GM12878 (cell line): Measurements from ENCODE around the gene TRPM6. TPM values are rescaled to one million over a fixed set of nuclear protein-coding genes. Genes with fewer than 3 reads are reported as not detected.

Experiments used
- CEBPZ ChIP-seq: fragments of 150-350 bp; IDR thresholded peaks from 2 replicates; pipeline ENCODE4 v1.6.1; 2016; ENCODE audit warnings: low read depth, low read length
- EED ChIP-seq: sonication (generic); IDR thresholded peaks from 2 replicates; pipeline ENCODE4 v1.6.1; 2016; ENCODE audit warnings: antibody characterized with exemption, low read depth
- IKZF1 ChIP-seq: fragments of 450-650 bp; conservative IDR thresholded peaks from 2 replicates; pipeline ENCODE4 v1.6.1; 2017; ENCODE audit warnings: antibody characterized with exemption, mild to moderate bottlenecking
- IRF4 ChIP-seq: IDR thresholded peaks from 2 replicates; pipeline ENCODE4 v1.6.1; 2011; ENCODE audit warnings: low read depth, low read length
- NR2C2 ChIP-seq: IDR thresholded peaks from 2 replicates; pipeline ENCODE4 v1.6.1; 2011; ENCODE audit warnings: borderline replicate concordance, low read depth; ENCODE audit not compliant: control insufficient read depth, insufficient read length
- SIN3A ChIP-seq: IDR thresholded peaks from 2 replicates; pipeline ENCODE4 v1.6.1; 2012; ENCODE audit warnings: low read depth, low read length, improper control_type of control experiment
- SKIL ChIP-seq: fragments of 450-650 bp; IDR thresholded peaks from 2 replicates; pipeline ENCODE4 v1.6.1; 2017; ENCODE audit warnings: mild to moderate bottlenecking, low read depth, inconsistent platforms; ENCODE audit not compliant: poor library complexity, severe bottlenecking
- polyA plus RNA-seq, 11 experiments: library from polyadenylated mRNA; depleted of rRNA in 4 of 11; unstranded in 6 of 11; stranded (reverse) in 5 of 11; fragments of >200 nt; fragmentation: Nextera tagmentation in 4 of 11; fragmentation: Illumina TruSeq in 1 of 11; extraction: Ambion mirVana in 4 of 11; extraction: Trizol in 1 of 11; gene quantifications; 1 replicate in 1 of 11; 2 replicates in 10 of 11; pipeline versions ENCODE4 v1.2.1 to v1.2.3, GENCODE V29; 2011 to 2016; ENCODE audit warnings: inconsistent platforms in 2 of 11, missing spikeins in 2 of 11, low read depth in 1 of 11
- total RNA-seq, 4 experiments: library from RNA; depleted of rRNA in 3 of 4; stranded (reverse); fragments of >200 nt in 3 of 4; fragmentation: Illumina TruSeq in 1 of 4; extraction: Trizol in 1 of 4; gene quantifications; 2 replicates each; pipeline versions ENCODE4 v1.2.1 to v1.2.3, GENCODE V29; 2013 to 2021
- TF ChIP-seq, protein P1 (sequence below): fragments of 450-650 bp; formaldehyde crosslinking; IDR thresholded peaks from 2 replicates; pipeline ENCODE4 v1.4.0; 2020; ENCODE audit warnings: mild to moderate bottlenecking, moderate library complexity

Gene TRPM6
- total and polyA plus RNA-seq, 10 of the 15 experiments (the other 5 are each of a cell fraction or from before 2014, with no cell fraction given) = under 0.01 to 0.34 (median 0.05) TPM; not detected in 1

GRCh38 chr9:74681906-74682305 lies 205.8 kb downstream of the TRPM6 start (continued):
- no peak for TF ChIP-seq SKIL
- TF ChIP-seq CEBPZ = no peak
- TF ChIP-seq NR2C2 = no peak
- TF ChIP-seq EED = no peak
- no peak for TF ChIP-seq SIN3A
- no peak for TF ChIP-seq IRF4
- TF ChIP-seq IKZF1 = no peak
- TF ChIP-seq, protein P1, sequence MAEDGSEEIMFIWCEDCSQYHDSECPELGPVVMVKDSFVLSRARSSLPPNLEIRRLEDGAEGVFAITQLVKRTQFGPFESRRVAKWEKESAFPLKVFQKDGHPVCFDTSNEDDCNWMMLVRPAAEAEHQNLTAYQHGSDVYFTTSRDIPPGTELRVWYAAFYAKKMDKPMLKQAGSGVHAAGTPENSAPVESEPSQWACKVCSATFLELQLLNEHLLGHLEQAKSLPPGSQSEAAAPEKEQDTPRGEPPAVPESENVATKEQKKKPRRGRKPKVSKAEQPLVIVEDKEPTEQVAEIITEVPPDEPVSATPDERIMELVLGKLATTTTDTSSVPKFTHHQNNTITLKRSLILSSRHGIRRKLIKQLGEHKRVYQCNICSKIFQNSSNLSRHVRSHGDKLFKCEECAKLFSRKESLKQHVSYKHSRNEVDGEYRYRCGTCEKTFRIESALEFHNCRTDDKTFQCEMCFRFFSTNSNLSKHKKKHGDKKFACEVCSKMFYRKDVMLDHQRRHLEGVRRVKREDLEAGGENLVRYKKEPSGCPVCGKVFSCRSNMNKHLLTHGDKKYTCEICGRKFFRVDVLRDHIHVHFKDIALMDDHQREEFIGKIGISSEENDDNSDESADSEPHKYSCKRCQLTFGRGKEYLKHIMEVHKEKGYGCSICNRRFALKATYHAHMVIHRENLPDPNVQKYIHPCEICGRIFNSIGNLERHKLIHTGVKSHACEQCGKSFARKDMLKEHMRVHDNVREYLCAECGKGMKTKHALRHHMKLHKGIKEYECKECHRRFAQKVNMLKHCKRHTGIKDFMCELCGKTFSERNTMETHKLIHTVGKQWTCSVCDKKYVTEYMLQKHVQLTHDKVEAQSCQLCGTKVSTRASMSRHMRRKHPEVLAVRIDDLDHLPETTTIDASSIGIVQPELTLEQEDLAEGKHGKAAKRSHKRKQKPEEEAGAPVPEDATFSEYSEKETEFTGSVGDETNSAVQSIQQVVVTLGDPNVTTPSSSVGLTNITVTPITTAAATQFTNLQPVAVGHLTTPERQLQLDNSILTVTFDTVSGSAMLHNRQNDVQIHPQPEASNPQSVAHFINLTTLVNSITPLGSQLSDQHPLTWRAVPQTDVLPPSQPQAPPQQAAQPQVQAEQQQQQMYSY (CRISPR knock-in tag) = no peak
